GM21515 (cell line): ENCODE data around the gene WNT3A.
"Not testable (repeated sequence)": the region's sequence is repeated elsewhere in the genome, so short reads cannot be mapped to it uniquely, and the experiment has no call there.

ENCODE experiments used
- ATAC-seq: cut with Tn5 transposase; IDR thresholded peaks from one replicate; pipeline ENCODE4 v1.9.1; 2021; ENCODE audit not compliant: unreplicated experiment

WNT3A gene

GRCh38 chr1:228006786-228007048, at the start of gene WNT3A:
WNT3A (plus strand) TSS chr1:228006998; CDS start chr1:228007129, 131 bp downstream.
- ATAC-seq, result no peak

DNA sequence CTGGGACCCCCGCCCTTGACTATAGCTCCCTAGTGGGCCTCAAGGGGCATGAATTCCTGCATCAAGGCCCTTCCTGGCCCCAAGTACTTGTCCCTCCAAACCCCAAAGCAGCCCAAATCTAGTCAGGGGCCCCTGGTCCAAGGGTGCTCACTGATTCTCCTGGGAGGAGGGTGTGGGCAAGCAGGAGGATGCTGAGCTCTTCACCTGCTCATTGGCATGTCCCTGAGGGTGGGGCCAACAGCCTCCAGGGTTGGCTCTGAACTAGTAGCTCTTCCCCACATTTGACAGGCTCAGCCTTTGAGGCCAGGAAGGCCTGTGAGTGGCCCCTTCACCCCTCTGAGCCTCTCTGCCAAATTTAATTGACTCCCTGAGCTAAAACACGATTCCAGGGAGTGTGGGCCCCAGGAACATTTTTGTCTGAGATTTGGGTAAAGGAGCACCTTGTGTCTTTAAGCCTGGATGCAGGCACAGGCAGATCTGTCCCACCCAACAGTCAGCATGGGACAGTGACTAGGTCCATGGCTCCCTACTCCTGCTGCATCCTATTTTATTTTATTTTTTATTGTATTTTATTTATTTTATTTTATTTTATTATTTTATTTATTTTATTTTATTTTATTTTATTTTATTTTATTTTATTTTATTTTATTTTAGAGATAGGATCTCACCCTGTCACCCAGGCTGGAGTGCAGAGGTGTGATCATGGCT, 48.0 kb upstream of the WNT3A start:
- no peak for ATAC-seq

- ATAC-seq, result no peak
Observed at GRCh38 chr1:227959325-227959860, 47.4 kb upstream of the WNT3A start.

DNA sequence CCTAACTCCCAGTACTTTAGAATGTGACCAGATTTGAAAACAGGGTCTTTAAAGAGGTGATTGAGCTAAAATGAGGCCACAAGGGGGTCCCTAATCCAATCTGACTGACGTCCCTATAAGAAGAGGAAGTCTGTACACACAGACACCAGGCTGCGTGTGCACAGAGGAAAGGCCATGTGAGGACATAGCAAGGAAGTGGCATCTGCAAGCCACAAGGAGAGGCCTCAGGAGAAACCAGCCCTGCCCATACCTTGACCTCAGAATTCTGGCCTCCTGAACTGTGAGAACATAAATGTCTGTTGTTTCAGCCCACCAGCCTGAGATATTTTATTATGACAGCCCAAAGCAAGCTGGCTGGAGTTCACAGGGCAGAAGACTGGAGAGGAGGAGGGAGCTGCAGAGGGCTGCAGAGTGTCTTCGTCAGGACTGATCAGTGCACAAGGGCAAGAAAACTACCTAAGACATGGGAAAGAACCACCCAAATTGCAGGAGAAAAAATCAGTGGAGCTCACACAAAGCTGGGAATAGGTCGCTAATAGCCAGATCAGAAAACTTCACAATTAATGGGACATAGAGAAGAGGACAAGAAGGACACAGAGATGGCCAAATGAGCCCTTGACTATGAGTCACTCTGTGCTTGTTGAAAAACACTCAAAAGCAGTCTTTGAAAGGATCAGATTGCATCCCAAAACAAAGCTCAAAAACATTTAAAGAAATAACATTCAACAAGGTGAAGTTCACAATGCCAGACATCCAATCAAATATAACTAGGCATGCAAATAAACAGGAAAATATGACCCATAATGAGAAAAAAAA, 44.9 kb upstream of the WNT3A start:
- no peak for ATAC-seq

GRCh38 chr1:227966733-227967132, 40.1 kb upstream of the WNT3A start:
- not testable (repeated sequence) for ATAC-seq

GRCh38 chr1:227967815-227968214, 39.0 kb upstream of the WNT3A start:
- ATAC-seq, result not testable (repeated sequence)

DNA sequence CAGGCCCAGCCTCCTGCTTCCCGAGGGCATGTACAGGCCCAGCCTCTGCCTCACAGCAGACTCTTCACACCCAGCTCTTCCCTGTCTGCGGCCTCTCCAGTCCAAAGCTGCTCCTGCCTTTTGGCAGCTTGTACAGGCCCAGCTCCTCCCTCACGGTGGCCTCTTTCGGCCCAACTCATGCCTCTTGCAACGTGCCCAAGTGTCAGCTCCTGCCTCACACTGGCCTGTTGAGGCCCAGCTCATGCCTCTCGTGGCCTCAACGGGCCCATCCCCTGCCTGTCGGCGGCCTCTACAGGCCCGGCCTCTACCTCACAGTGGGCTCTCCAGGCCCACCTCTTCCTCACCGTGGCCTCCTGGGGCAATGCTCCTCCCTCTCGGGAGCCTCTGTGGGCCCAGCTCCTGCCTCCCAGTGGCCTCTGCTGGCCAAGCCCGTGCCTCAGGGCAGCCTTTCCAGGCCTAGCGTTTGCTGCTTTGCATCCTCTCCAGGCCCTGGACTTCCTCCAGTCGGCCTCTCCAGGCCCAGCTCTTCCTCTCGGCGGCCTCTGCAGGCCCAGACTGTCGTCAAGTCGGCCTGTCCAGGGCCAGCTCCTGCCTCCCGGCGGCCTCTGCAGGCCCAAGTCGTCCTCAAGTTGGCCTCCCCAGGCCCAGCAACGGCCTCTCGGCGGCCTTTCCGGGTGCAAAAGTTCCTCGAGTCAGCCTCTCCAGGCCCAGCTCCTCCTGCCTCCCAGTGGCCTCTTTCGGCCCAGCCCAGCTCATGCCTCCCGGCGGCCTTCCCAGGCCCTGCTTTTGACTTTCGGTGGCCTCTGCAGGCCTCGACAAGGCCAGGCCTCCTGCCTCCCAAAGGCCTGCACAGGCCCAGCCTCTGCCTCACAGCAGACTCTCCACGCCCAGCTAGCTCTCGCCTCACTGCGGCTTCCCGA, 36.5 kb upstream of the WNT3A start:
- ATAC-seq, result not testable (repeated sequence)

- not testable (repeated sequence) for ATAC-seq
Observed at GRCh38 chr1:227971216-227971615, 35.6 kb upstream of the WNT3A start.

DNA sequence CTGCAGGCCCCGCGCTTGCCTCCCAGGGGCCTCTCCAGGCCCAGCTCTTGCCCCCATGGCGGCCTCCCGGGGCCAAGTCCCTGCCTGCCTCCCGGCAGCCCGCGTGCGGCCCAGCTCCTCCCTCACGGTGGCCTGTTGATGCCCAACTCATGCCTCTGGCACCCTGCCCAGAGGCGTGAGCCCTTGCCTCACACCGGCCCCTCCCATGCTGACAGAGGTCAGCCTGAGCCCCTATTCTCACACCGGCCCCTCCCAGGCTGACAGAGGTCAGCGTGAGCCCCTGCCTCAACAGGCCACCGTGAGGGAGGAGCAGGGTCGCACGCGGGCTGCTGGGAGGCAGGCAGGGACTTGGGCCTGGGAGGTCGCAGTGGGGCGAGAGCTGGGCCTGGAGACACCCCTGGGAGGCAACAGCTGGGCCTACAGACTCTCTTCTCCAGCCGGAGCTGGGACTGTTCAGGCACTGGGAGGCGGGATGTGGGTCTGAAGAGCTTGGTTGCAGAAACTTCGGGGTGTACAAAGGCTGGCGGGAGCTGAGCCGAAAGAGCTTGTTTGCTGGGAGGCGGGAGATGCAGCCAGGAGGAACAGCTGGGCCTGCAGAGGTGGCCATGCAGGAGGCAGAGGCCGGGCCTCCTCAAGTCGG, 35.0 kb upstream of the WNT3A start:
- not testable (repeated sequence) for ATAC-seq

- ATAC-seq, result not testable (repeated sequence)
Observed at GRCh38 chr1:227972283-227972679, 34.5 kb upstream of the WNT3A start.

- ATAC-seq, result not testable (repeated sequence)
Observed at GRCh38 chr1:227972843-227973374, 33.9 kb upstream of the WNT3A start.

DNA sequence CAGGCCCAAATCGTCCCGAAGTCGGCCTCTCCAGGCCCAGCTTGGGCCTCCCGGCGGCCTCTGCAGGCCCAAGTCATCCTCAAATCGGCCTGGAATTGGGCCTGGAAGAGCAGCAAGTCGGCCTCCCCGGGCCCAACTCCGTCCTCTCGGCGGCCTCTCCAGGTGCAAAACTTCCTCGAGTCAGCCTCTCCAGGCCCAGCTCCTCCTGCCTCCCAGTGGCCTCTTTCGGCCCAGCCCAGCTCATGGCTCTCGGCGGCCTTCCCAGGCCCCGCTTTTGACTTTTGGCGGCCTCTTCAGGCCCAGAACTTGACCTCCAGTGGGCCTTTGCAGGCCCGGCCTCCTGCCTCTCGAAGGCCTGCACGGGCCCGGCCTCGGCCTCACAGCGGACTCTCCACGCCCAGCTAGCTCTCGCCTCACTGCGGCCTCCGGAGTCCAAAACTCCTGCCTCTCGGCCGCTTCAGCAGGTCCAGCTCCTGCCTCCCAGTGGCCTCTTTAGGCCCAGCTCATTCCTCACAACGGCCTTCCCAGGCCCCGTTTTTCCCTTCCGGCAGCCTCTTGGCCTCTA, 33.0 kb upstream of the WNT3A start:
- not testable (repeated sequence) for ATAC-seq

GRCh38 chr1:227975583-227976283, 31.1 kb upstream of the WNT3A start:
- not testable (repeated sequence) for ATAC-seq

DNA sequence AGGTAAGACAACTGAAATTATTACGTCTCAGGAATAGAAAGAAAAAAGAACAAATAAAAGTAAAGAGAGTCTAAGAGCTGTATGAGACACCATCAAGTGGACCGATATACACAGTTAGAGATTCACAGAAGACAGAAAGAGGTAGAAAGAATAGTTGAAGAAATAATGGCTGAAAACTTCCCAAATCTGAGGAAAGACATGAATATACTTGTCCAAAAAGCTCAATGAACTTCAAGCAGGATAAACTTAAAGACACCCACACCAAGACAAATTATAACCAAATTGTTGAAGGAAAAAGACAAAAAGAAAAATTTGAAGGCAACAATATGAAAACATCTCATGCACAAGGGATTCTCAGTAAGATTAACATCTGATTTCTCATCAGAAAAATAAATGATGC, 19.6 kb upstream of the WNT3A start:
- no peak for ATAC-seq

- ATAC-seq, result no peak
Observed at GRCh38 chr1:227994632-227995300, 12.0 kb upstream of the WNT3A start.

GRCh38 chr1:227996187-227996950, 10.4 kb upstream of the WNT3A start:
- ATAC-seq, result no peak

- ATAC-seq, result no peak
Observed at GRCh38 chr1:227998374-227999055, 8.3 kb upstream of the WNT3A start.
